Stimulated activated CD4-positive, alpha-beta T cell treated with anti-CD3 and anti-CD28 coated beads, Interleukin-4, amount 100 ng/mL, for 24 hours (primary cell): Measurements from ENCODE around the gene GMCL2.
A peak's percentile ranks its signal among the peaks of the same experiment; 100 is the strongest.
"Not testable (repeated sequence)": the region's sequence is repeated elsewhere in the genome, so short reads cannot be mapped to it uniquely, and the experiment has no call there.

ENCODE experiments used
- DNase-seq: peaks from one replicate; pipeline ENCODE4 v3.0.0-alpha.2; 2020

The GMCL2 gene

DNA sequence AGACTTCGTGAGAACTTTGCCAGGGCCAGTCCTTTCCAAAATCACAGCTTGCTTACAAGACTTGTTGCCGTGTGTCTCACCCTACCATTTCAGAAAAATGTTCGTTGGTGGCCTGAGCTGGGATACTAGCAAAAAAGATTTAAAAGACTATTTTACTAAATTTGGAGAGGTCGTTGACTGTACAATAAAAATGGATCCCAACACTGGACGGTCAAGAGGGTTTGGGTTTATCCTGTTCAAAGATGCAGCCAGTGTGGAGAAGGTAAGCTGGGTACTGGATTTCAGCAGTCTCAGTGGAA is 18.5 kb upstream of the GMCL2 start:
- no peak for DNase-seq

DNA sequence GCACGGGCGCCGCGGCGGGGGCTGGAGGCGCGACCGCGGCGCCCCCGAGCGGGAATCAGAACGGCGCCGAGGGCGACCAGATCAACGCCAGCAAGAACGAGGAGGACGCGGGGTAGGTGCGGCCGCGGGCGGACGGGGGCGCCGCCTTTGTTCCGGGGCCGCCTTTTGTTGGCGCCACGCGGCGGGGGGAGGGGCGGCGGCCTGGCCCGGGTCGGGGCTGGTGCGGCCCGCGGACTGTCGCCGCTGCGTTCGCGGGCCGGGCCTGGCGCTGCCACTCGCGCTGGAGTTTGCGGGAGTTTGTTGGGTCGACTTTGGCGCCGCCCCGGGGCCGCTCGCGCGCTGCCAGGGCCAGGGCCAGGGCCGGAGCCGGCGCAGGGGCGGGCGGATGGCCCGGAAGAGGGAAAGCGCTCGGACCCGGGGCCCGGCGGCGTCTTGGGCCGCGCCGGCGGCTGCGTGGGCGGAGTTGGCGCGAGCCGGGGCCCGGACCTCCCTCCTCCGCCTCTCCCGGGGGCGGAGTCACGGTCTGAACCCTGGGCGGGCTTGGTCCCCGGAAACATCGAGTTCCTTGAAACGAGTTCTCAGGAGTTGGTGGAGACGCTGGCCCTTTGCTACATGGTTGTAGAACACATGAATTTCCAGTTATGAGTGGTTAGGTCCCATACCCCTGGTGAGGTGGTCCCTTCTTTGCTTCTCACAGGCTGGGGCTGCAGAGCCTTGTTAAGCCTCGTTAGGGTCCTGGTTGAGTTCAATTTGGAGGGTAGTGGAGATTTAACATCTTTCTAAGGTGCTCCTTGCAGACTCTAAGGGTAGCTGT is 18.0 kb upstream of the GMCL2 start:
- DNase-seq = peak; percentile 73

GRCh38 chr5:178204182-178204934 is 17.2 kb upstream of the GMCL2 start, which contains the start of gene HNRNPAB:
HNRNPAB (plus strand) TSS chr5:178204533; CDS start chr5:178204838, 305 bp downstream.
- peak; percentile 97 for DNase-seq

DNA sequence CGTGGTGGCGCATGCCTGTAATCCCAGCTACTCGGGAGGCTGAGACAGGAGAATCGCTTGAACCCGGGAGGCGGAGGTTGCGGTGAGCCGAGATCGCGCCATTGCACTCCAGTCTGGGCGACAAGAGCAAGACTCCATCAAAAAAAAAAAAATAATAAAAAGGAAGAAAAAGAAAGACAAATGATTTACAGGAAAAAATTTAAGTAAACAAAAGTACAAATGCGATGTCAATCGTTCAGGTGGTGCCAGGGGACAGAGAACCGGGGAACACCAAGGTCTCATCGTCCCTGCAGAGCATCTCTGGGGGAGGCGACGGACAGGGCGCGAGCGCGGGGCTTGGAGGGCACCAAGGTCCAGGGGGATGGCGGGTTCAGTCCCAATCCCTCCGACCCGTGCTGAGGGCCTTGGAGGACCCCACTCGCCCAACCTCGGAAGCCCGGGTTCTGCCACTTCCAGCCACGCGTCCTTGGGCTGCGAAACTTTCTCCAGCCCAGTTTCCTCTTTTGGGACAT is 16.6 kb upstream of the GMCL2 start:
- DNase-seq = no peak

DNA sequence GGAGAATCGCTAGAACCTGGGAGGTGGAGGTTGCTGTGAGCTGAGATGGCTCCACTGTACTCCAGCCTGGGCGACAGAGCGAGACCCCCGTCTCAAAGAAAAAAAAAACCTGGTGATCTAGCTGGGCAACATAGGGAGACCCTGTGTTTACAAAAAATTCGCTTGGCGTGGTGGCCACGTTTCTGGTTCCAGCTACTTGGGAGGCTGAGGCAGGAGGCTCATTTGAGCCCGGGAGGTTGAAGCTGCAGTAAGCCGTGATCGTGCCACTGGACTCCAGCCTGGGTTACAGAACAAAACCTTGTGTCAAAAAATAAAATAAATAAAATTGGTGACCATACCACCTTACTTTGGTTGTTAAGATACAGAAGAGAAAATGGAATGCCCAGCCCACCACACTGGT is 15.4 kb upstream of the GMCL2 start:
- no peak for DNase-seq

- DNase-seq = no peak
Measured at GRCh38 chr5:178201927-178202235, 14.7 kb upstream of the GMCL2 start.

GRCh38 chr5:178201221-178201926 is 14.2 kb upstream of the GMCL2 start:
- no peak for DNase-seq

- DNase-seq = no peak
Measured at GRCh38 chr5:178199581-178200434, 12.6 kb upstream of the GMCL2 start.

DNA sequence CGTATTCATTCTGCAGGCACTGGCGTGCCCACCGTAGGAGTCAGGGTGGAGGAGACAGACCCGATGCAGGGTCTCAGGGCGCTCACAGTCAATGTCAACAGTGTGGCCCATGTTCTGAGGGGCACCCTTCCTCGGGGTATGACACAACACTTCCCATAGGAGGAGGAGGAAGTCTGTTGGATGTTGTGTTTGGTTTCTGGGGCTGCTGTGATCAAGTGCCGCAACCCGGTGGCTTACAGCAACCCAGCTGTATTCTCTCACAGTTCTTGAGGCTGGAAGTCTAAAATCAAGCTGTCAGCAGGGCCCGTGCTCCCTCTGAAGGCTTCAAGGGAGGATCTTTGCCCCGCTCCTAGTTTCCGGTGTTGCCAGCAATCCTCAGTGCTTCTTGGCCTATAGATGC is 11.5 kb upstream of the GMCL2 start:
- no peak for DNase-seq

- DNase-seq = not testable (repeated sequence)
Measured at GRCh38 chr5:178198151-178198550, 11.0 kb upstream of the GMCL2 start.

GRCh38 chr5:178196986-178197385 is 9.8 kb upstream of the GMCL2 start:
- no peak for DNase-seq

GRCh38 chr5:178196281-178196812 is 9.2 kb upstream of the GMCL2 start:
- no peak for DNase-seq

- DNase-seq = no peak
Measured at GRCh38 chr5:178194026-178194425, 6.9 kb upstream of the GMCL2 start.

DNA sequence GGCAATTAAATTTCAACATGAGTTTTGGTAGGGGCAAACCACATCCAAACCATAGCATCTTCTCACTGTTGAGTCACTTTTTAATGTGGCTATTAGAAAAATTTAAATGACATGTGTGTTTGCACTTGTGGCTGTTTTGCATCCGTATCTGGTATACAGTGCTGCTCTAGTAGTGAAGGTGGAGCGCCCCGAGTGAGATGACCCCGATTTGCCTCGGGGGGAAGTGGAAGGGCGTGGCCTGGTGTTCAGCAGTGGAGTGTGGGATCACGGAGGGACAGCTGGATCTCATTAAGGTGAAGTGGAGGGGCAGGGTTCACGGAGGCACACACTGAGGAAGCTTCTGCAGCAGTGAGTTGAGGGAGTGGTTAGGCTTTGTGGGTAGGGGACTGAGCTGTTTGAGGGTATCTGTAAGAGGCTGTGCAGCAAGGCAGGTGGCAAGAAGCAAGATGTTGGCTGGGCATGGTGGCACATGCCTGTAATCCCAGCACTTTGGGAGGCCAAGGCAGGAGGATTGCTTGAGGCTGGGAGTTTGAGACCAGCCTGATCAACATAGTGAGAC is 6.2 kb upstream of the GMCL2 start:
- no peak for DNase-seq

DNA sequence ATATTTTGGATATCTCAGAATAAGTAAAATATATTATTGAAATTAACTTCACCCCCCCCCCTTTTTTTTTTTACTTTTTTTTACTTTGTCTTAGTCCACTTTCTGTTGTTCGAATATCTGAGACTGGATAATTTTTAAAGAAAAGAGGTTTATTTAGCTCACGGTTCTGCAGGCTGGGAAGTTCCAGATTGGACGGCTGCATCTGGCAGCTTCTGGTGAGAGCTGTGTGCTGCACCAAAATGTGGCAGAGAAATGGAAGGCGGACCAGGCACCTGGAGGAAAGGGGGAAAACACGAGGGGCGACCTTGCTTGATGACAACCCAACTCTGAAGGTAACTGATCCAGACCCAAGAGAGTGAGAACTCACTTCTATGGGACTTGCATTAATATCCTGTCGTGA is 5.6 kb upstream of the GMCL2 start:
- DNase-seq = no peak

DNA sequence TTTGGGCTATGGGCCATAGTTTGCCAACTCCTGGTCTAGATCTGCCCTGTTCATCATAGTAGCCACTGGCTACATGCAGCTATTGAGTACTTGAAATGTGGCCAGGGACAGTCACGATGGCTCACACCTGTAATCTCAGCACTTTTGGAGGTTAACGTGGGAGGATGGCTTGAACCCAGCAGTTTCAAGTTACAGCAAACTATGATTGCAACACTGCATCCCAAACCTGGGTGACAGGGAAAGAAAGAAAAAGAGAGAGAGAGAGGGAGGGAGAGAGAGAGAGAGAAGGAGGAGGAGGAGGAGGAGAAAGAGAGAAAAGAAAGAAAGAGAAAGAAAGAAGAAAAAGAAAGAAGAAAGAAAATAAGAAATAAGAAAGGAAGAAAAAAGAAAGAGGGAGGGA is 5.1 kb upstream of the GMCL2 start:
- DNase-seq = no peak

GRCh38 chr5:178191661-178192060 is 4.5 kb upstream of the GMCL2 start:
- no peak for DNase-seq

DNA sequence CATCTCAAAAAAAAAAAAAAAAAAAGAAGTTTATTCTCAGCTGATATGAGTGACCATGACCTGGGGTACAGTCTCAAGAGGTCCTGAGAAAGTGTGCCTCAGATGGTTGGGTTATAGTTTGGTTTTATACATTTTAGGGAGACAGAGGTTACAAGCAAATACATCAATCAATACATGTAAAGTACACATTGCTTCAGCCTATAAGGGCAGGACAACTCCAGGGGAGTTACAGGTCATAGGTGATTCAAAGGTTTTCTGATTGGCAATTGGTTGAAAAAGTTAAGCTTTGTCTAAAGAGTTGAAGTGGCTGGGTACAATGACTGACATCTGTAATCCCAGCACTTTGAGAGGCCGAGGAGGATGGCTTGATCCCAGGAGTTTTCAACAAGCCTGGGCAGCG is 2.3 kb upstream of the GMCL2 start:
- DNase-seq = no peak

DNA sequence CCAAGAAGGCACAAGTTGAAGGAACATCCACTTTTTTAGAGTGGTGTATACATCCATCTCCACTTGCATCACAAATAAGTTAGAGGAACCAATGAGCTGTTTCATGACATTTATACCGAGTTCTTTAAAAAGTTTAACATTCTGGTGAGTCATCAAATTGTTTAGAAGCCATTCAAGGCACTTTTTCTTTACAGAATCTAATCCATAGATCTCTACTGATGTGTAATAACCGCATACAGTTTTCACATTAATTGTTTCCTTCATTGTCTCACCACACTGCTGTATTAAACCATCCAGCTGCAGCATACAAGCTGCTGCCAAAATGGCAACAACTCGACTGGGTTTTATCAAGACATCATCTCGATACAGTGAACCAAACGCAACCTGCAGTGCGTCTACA is 744 bp downstream of the GMCL2 start:
- no peak for DNase-seq

GRCh38 chr5:178182158-178182876 is 4.9 kb downstream of the GMCL2 start:
- no peak for DNase-seq

DNA sequence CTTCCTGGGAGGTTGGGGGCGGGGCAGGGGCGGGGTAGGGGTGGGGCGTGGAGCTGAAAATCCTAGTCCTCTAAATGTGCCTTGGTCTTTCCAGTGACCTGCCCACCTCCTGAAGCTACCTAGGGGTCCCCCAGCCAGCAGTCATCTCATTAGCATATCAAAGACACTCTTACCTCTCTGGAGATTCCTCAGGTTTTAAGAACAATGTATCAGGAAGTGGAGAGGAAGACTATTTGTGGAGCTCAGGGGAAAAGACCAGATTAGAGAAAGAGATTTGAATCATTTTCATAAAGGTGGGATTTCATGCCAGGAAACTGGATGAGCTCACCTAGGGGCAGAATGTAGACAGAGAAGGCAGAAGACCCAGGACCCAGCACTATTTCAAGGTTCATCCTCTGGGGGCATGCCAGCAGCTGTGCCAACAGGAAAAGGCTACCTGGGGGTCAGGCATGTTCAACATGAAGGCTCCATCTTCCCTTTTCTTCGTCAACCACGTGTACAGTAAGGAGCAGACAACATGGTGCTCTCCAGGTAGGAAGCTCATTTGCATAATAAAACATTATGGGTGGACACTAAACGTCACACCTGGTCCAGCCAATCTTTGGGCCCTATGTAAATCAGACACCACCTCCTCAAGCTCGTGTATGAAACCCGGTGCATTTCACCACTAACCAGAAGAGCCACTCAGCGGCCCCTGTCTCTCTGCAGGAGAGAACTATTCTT is 6.9 kb downstream of the GMCL2 start:
- DNase-seq = no peak
